Measurements from ENCODE around the gene EIPR1.

EIPR1 gene

DNA sequence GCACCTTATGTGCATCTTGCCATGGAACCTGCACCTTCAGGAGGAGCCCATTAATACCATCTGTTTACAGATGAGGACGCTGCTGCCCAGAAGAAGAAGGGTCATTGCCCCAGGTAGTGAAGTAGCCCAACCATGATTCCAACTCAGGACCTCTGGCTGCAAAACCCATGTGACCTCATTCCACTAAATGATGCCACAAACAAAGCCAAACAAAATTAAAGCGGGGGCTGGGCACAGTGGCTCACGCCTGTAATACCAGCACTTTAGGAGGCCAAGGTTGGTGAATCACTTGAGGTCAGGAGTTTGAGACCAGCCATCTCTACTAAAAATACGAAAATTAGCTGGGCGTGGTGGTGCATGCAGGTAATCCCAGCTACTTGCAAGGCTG, 202.1 kb downstream of the EIPR1 start:
- H3K4me3 ChIP-seq (ENCODE audit: low read depth in 1 of 2, low read length in 1 of 2) = no peak overlapping the region
- no peak overlapping the region for H3K27ac ChIP-seq
- no peaks in the 10 kb centered on the region for H3K27me3 ChIP-seq
- H3K9me3 ChIP-seq = no peaks in the 10 kb centered on the region
- no peaks in the 10 kb centered on the region for H3K36me3 ChIP-seq
- TF ChIP-seq, protein P1, sequence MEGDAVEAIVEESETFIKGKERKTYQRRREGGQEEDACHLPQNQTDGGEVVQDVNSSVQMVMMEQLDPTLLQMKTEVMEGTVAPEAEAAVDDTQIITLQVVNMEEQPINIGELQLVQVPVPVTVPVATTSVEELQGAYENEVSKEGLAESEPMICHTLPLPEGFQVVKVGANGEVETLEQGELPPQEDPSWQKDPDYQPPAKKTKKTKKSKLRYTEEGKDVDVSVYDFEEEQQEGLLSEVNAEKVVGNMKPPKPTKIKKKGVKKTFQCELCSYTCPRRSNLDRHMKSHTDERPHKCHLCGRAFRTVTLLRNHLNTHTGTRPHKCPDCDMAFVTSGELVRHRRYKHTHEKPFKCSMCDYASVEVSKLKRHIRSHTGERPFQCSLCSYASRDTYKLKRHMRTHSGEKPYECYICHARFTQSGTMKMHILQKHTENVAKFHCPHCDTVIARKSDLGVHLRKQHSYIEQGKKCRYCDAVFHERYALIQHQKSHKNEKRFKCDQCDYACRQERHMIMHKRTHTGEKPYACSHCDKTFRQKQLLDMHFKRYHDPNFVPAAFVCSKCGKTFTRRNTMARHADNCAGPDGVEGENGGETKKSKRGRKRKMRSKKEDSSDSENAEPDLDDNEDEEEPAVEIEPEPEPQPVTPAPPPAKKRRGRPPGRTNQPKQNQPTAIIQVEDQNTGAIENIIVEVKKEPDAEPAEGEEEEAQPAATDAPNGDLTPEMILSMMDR (IDR thresholded peaks at IDR 0.05) = no peak
- H3K4me1 ChIP-seq (ENCODE audit: control insufficient read depth in 1 of 2, insufficient read depth in 1 of 2, low read depth in 1 of 2, low read length in 1 of 2) = no peaks in the 10 kb centered on the region

DNA sequence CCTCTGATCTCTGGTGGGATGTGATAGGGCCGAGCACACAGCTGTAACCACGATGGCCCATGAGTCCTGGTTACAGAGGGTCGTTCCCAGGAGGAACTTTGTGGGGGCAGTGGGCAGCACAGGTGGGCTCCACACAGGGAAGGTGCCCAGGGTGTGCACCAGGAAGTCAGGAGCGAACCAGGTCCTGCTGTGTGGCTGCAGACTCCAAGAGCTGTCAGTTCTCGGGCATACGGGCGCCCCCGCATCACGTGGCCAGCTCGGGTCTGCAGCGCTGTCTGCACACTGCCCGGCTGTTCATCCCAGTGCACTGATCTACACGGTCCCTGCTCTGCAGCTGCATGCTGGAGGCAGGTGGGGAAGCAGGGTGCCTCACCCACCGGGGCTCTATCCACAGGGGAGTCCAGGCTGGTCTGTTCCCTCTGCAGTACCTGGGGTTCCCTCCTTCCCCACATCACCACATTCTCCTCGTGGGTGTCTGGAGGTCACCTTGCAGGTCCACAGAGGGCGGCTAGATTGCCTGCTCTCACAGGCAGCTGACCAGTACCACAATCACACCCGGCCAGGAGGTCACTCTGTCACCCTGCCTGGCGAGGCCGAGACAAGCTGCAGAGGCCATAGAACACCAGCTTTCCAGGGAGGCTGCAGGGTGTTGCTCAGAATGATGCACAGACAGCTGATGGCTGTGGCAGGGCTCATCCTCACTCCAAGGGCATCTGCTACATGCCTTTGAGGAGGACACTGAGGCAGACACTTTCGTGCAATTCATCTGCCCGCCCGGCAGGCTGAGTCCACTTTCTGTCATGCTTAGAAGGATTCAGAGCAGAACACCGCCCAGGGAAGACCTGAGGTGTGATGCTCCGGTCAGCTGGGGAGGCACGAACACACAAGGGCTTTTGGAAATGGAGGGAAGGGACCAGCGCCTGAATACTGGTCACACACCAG, 202.7 kb downstream of the EIPR1 start:
- no peaks in the 10 kb centered on the region for H3K9me3 ChIP-seq
- no peaks in the 10 kb centered on the region for H3K4me1 ChIP-seq (ENCODE audit: control insufficient read depth in 1 of 2, insufficient read depth in 1 of 2, low read depth in 1 of 2, low read length in 1 of 2)
- H3K27me3 ChIP-seq = no peaks in the 10 kb centered on the region
- TF ChIP-seq, protein P1 (IDR thresholded peaks at IDR 0.05) = no peak
- no peak overlapping the region for H3K4me3 ChIP-seq (ENCODE audit: low read depth in 1 of 2, low read length in 1 of 2)
- no peak overlapping the region for H3K27ac ChIP-seq
- no peaks in the 10 kb centered on the region for H3K36me3 ChIP-seq

DNA sequence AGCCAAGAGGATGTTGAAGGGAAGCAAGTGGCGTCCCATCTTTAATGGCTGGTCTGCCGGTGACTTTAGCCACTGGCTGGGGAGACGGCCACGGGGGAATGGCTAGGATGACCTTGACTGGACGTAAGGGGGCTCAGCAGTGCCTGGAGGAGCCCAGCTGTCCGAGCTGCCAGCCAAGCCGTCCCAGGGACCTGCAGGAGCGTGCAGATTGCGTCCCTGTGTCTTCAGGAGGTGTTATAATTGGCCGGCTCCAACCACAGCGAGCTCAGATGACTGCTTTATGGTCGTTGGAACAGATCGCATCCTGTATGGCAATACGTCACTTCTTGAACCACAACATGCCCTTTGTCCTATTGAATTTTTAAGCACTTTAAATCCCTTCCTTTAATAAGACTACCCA, 204.6 kb downstream of the EIPR1 start:
- Histone ChIP-seq H3K4me1 (ENCODE audit: control insufficient read depth in 1 of 2, insufficient read depth in 1 of 2, low read depth in 1 of 2, low read length in 1 of 2) (no peaks in the 10 kb centered on the region), H3K9me3 (no peaks in the 10 kb centered on the region), H3K27ac (no peak overlapping the region), H3K27me3 (no peaks in the 10 kb centered on the region), H3K36me3 (no peaks in the 10 kb centered on the region), H3K4me3 (ENCODE audit: low read depth in 1 of 2, low read length in 1 of 2) (no peak overlapping the region)
- TF ChIP-seq, protein P1 (IDR thresholded peaks at IDR 0.05) = no peak

DNA sequence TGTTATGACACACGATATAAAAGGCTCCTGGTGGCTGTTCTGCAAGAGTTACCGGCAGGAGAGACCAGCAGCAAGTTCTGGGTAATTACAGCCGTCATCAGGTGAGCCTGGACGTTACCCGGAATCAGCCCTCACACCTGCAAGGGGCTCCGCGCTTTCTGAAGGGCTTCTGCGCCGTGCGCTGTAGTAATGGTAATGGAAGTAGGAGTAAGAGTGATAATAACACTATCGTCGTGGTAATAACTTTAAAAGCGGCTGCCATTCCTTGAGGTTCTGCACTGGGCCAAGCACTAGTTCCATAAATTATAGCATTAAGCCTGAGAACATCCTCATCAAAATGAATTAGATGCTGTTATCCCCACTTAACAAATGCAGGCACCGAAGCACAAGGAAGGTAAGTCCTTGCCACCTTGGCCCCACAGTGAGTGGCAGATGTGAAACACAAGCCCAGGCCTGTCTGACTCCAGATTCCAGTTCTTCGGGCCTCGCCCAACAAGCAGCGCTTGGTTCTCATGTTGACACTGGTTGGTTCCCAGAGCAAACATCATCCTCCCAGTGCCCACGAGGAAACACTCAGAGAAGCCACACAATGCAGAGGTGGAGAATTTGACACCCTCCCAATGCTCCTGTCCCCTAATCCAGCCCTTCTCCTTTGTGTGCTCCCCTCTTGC, 205.2 kb downstream of the EIPR1 start:
- Histone ChIP-seq H3K36me3 (no peaks in the 10 kb centered on the region), H3K9me3 (no peaks in the 10 kb centered on the region), H3K27me3 (no peaks in the 10 kb centered on the region), H3K4me1 (ENCODE audit: control insufficient read depth in 1 of 2, insufficient read depth in 1 of 2, low read depth in 1 of 2, low read length in 1 of 2) (no peaks in the 10 kb centered on the region), H3K27ac (no peak overlapping the region), H3K4me3 (ENCODE audit: low read depth in 1 of 2, low read length in 1 of 2) (no peak overlapping the region)
- TF ChIP-seq, protein P1 (IDR thresholded peaks at IDR 0.05) = no peak

DNA sequence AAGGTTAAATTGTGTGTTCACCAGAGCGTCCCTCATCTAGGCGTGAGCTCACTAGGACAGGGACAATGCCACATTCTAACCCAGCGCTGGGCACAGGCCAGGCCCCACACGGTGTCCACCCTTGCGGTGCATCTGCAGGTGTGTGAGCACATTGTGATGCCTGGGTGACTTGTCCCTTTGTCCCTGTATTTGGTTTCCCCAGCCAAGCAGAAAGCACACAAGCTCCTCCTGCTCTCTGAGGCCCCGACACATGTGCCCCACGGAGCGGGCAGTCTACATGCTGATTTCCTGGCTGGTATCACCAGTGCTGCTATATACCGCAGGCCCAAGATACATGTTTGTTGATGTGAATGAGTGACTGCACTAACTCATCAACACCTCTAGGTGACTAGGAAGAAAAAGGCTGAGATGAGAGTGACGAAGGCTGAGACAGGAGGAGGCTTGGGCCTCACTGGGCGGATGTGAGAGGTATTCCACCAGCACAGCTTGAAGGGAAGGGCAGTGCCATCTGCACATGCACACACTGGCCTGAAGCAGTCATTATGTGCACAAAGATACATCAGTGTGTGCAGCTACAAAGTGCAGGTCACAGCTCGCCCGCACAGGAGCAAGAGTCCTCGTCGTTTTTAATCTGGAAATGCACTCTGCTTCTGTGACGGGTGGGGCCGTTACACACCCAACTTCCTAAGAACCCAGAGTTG, 205.9 kb downstream of the EIPR1 start:
- Histone ChIP-seq H3K9me3 (no peaks in the 10 kb centered on the region), H3K27me3 (no peaks in the 10 kb centered on the region), H3K4me3 (ENCODE audit: low read depth in 1 of 2, low read length in 1 of 2) (no peak overlapping the region), H3K4me1 (ENCODE audit: control insufficient read depth in 1 of 2, insufficient read depth in 1 of 2, low read depth in 1 of 2, low read length in 1 of 2) (no peaks in the 10 kb centered on the region), H3K36me3 (no peaks in the 10 kb centered on the region), H3K27ac (no peak overlapping the region)
- TF ChIP-seq, protein P1 (IDR thresholded peaks at IDR 0.05) = no peak
